IPS-18c (cell line): Measurements from ENCODE around the gene POU2F3.

ENCODE experiments used
- H3K4me3 ChIP-seq: 2 replicates; pipeline ENCODE4 v1.7.0; 2013; ENCODE audit warnings: low read depth, mild to moderate bottlenecking, low read length, moderate library complexity; ENCODE audit not compliant: insufficient read depth
- H3K9me3 ChIP-seq: one replicate; pipeline ENCODE4 v1.6.1; 2013; ENCODE audit warnings: mild to moderate bottlenecking, low read length, moderate library complexity; ENCODE audit not compliant: control insufficient read depth, insufficient read depth

Gene POU2F3

GRCh38 chr11:120285256-120285655, 45.3 kb downstream of the POU2F3 start:
- Histone ChIP-seq H3K9me3 (no peaks in the 10 kb centered on the region), H3K4me3 (no peak overlapping the region)

GRCh38 chr11:120288021-120288420, 48.1 kb downstream of the POU2F3 start:
- no peaks in the 10 kb centered on the region for H3K9me3 ChIP-seq

GRCh38 chr11:120289426-120289825, 49.5 kb downstream of the POU2F3 start:
- no peaks in the 10 kb centered on the region for H3K9me3 ChIP-seq
- no peak overlapping the region for H3K4me3 ChIP-seq

More at GRCh38 chr11:120288021-120288420, 48.1 kb downstream of the POU2F3 start:
- no peak overlapping the region for H3K4me3 ChIP-seq

- Histone ChIP-seq H3K4me3 (no peak overlapping the region), H3K9me3 (no peaks in the 10 kb centered on the region)
These were observed 51.0 kb downstream of the POU2F3 start for GRCh38 chr11:120290956-120291355.

GRCh38 chr11:120293038-120293800, 53.3 kb downstream of the POU2F3 start:
- Histone ChIP-seq H3K9me3 (no peaks in the 10 kb centered on the region), H3K4me3 (no peak overlapping the region)

- Histone ChIP-seq H3K4me3 (no peak overlapping the region), H3K9me3 (no peaks in the 10 kb centered on the region)
These were observed 54.2 kb downstream of the POU2F3 start for GRCh38 chr11:120294096-120294495.

GRCh38 chr11:120295099-120295498, 55.2 kb downstream of the POU2F3 start:
- Histone ChIP-seq H3K9me3 (no peaks in the 10 kb centered on the region), H3K4me3 (no peak overlapping the region)

- H3K4me3 ChIP-seq, result no peak overlapping the region
- H3K9me3 ChIP-seq, result no peaks in the 10 kb centered on the region
These were observed 56.6 kb downstream of the POU2F3 start for GRCh38 chr11:120296554-120296953.

GRCh38 chr11:120298461-120298860, 58.5 kb downstream of the POU2F3 start:
- Histone ChIP-seq H3K4me3 (no peak overlapping the region), H3K9me3 (no peaks in the 10 kb centered on the region)

GRCh38 chr11:120302001-120302805, 62.3 kb downstream of the POU2F3 start:
- no peaks in the 10 kb centered on the region for H3K9me3 ChIP-seq

GRCh38 chr11:120303004-120303637, 63.2 kb downstream of the POU2F3 start:
- Histone ChIP-seq H3K9me3 (no peaks in the 10 kb centered on the region), H3K4me3 (no peak overlapping the region)

More at GRCh38 chr11:120302001-120302805, 62.3 kb downstream of the POU2F3 start:
- H3K4me3 ChIP-seq, result no peak overlapping the region

- Histone ChIP-seq H3K9me3 (no peaks in the 10 kb centered on the region), H3K4me3 (no peak overlapping the region)
These were observed 64.6 kb downstream of the POU2F3 start for GRCh38 chr11:120304526-120304925.

- H3K9me3 ChIP-seq, result no peaks in the 10 kb centered on the region
- H3K4me3 ChIP-seq, result no peak overlapping the region
These were observed 65.3 kb downstream of the POU2F3 start for GRCh38 chr11:120305286-120305685.

- Histone ChIP-seq H3K4me3 (no peak overlapping the region), H3K9me3 (no peaks in the 10 kb centered on the region)
These were observed 66.7 kb downstream of the POU2F3 start for GRCh38 chr11:120306519-120307242.

- no peaks in the 10 kb centered on the region for H3K9me3 ChIP-seq
- no peak overlapping the region for H3K4me3 ChIP-seq
These were observed 67.5 kb downstream of the POU2F3 start for GRCh38 chr11:120307476-120307875.

GRCh38 chr11:120308081-120308480, 68.1 kb downstream of the POU2F3 start:
- no peak overlapping the region for H3K4me3 ChIP-seq
- H3K9me3 ChIP-seq, result no peaks in the 10 kb centered on the region

- Histone ChIP-seq H3K4me3 (no peak overlapping the region), H3K9me3 (no peaks in the 10 kb centered on the region)
These were observed 70.9 kb downstream of the POU2F3 start for GRCh38 chr11:120310870-120311269.
